GM18505 (cell line): ENCODE data around the gene MGMT.

Experiments used
- ATAC-seq: cut with Tn5 transposase; IDR thresholded peaks from one replicate; pipeline ENCODE4 v1.9.1; 2021; ENCODE audit not compliant: unreplicated experiment
- POLR2A ChIP-seq: IDR thresholded peaks from 4 replicates; pipeline ENCODE4 v1.6.1; 2011; ENCODE audit warnings: borderline replicate concordance; ENCODE audit not compliant: insufficient read depth, insufficient read length; ENCODE audit errors: extremely low read depth

MGMT gene

GRCh38 chr10:129641351-129641750 lies 174.3 kb downstream of the MGMT start:
- no peak for TF ChIP-seq POLR2A
- no peak for ATAC-seq

DNA sequence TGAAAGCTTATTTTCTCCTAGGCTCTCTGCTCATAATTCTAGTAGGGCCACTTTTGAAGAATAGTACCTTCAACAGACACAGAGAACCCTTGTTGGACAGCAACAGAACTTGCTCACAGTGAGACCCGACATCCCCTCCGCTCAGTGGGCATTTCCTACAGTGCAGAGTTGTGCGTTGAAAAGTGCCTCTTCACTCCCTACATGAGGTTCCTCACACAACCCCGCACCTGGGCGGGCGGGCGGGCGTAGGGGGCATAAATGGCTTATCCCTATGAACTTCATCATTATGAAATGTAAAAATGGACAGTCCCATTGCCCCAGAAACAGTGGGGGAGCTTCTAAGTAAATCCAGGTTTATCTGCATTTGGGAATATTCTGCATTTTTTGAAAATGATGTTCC lies 174.9 kb downstream of the MGMT start:
- TF ChIP-seq POLR2A, result no peak
- ATAC-seq, result no peak

- no peak for TF ChIP-seq POLR2A
- no peak for ATAC-seq
These were observed 175.4 kb downstream of the MGMT start for GRCh38 chr10:129642427-129642826.

- no peak for TF ChIP-seq POLR2A
- ATAC-seq, result no peak
These were observed 176.2 kb downstream of the MGMT start for GRCh38 chr10:129643266-129643665.

DNA sequence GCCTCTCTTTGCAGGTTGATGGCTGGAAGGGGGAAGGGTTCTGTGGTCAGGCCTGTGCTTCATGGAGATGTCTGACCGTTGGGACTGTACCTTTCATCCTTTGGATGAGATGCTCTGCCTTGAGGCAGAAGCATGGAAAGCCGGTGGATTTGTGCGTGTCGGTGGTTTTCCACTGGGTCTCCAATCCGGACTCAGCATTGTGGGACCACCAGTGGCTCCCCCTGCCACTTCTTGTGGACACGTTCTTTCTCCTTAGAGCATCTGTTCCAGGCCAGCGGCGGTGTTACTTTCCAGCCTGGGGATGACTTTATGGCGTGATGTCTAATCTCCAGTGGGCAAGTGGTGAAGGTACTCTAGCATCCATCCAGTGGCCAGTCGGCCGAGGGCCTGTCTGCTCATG lies 178.4 kb downstream of the MGMT start:
- ATAC-seq, result no peak
- no peak for TF ChIP-seq POLR2A

DNA sequence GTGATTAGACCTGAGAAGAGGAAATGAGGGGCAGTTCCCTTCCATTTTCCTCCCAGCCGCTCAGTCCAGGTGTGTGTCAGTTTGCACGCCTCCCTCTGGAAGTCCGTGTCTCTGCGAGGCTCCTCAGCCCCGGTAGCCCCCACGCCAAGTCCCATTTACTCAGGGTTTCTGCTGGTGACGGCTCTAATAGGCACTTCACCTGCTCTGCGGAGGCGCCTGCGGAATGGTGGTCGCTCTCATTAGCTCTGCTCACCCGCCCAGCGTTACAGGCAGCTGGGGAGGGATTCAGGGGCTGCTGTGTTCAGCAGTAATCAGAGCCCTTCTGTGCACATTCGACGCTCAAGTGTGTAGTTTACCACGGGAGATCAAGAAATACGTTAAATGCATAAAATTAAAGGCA lies 179.9 kb downstream of the MGMT start:
- TF ChIP-seq POLR2A, result no peak
- no peak for ATAC-seq

DNA sequence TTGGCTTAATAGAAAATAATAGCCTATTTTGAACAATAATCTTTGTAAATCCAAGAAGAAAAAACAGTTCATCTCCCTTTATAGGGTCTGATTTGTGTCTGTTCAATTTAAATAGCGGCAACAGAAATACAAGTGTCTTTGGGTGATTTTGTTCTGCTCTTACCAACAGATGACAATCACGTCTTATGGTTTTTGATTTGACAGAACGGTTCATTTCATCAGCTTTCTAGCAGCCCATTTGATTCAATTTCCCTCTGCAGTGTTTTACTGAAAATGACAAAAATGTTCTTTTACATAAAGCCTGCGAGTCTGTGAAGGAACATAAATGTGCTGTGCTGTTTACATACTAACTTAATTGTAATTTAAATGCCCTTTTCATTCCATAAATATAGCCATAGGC lies 180.5 kb downstream of the MGMT start:
- no peak for ATAC-seq
- TF ChIP-seq POLR2A, result no peak

DNA sequence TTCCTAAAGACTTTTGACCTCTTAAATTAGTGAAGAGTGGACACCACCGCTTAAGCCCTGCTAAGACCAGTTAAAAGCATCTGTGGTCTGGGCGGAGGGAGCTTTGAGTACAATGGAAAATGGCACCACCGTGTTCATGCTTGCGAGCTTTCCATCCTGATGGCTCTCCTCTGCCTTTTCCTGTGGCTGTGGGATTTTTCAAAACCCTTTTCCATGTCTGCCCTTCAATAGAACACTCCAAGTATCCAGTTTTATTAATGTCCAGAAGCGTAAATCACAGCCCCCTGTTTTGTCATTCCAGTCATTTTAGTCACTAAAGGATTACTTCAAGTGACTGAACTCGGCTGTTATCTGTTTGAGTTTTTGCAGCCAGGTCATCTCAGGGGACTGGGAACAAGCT lies 181.8 kb downstream of the MGMT start:
- no peak for TF ChIP-seq POLR2A
- no peak for ATAC-seq

DNA sequence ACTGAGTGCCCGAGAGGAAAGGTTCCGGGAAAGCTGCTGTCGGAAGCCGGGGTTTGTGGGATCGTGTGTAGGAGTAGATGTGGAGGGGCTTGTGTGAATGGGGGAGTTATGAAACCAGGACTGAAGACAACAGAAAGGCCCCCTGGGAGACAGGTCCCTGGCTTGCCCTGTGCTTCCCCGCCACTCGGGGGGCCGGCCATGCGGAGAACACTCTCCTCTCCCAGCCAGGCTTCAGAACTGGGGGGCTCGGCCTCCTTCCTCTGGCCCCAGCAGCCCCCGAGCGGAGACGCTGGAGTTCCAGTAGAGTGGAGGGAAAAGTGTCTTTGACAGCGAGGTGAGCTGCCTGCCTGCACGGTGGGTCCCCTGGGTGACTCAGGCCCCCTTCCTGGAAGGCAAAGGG lies 185.0 kb downstream of the MGMT start:
- no peak for ATAC-seq
- no peak for TF ChIP-seq POLR2A

DNA sequence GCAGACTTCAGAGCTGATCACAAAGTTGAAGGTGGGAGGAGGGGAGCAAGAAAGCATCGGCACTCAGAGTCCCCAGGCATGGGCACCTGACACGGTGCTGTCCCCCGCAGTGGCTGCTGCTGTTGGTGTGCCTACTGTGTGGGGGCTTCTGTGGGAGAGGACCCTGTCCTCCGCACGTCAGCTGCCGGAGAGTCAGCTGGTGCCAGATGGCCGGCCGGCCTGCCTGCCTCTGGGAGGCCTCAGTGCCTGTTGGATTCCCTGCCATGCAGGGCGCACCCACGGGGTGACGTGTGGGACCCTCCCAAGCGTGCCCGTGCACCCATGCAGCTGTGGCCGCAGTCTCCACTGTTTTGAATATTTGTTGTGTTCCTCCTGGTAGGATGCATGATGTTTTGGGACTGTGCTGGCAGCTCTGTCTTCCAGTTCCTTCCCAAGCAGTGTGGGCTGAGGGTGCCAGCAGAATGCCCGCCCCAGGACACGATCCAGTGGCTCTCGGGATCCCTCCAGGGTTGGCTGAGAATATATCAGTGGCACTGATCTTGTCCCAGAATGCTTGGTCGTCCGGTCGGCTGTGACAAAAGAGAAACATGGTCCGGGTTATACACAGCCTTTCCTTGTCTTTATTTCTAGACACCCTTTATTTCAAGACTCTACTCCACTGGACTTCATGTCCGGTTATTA lies 185.6 kb downstream of the MGMT start:
- no peak for ATAC-seq
- no peak for TF ChIP-seq POLR2A

- no peak for TF ChIP-seq POLR2A
- no peak for ATAC-seq
These were observed 186.4 kb downstream of the MGMT start for GRCh38 chr10:129653428-129653827.

- ATAC-seq, result no peak
- no peak for TF ChIP-seq POLR2A
These were observed 186.8 kb downstream of the MGMT start for GRCh38 chr10:129653861-129654260.

- no peak for ATAC-seq
- TF ChIP-seq POLR2A, result no peak
These were observed 187.4 kb downstream of the MGMT start for GRCh38 chr10:129654461-129654860.

- no peak for ATAC-seq
- TF ChIP-seq POLR2A, result no peak
These were observed 188.1 kb downstream of the MGMT start for GRCh38 chr10:129655007-129655678.
